Measurements from ENCODE around the gene CD247. TPM values are rescaled to one million over a fixed set of nuclear protein-coding genes. Genes with fewer than 3 reads are reported as not detected.

The CD247 gene
- total and polyA plus RNA-seq, 9 donors: 0.20 to 1.5 (median 0.43) TPM

DNA sequence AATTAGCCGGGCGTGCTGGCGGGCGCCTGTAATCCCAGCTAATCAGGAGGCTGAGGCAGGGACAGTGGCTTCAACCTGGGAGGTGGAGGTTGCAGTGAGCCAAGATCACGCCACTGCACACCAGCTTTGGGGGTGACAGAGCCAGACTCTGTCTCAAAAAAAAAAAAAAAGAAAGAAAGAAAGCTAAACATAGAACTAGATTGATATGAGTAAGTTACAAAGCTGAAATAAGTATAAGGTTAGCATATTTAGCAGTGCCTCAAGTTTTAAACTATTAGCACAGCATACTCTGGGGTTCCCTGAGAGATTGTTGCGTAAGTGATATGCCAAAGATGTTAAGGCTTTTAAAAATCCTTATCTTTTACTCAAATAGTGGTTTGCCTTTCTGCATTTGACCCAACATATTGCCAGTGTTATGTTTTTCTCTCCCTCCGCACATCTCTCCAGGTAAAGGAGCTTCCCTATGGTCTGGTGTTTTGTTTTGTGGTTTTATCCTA, 126.1 kb downstream of the CD247 start:
- Histone ChIP-seq H3K4me3 (ENCODE audit: low read length) (no peak overlapping the region), H3K4me1 (ENCODE audit: control insufficient read depth, insufficient read depth, low read length) (no peaks in the 10 kb centered on the region), H3K36me3 (ENCODE audit: control insufficient read depth, insufficient read depth, low read length) (peaks cover 8% of the 10 kb centered on the region), H3K9me3 (replicated peaks; ENCODE audit: control insufficient read depth, low read depth, low read length) (no peaks in the 10 kb centered on the region), H3K27me3 (ENCODE audit: control insufficient read depth, insufficient read depth, low read length) (no peaks in the 10 kb centered on the region), H3K27ac (ENCODE audit: low read length) (no peak overlapping the region)
- DNase-seq: no peak
- 94% methylated on average over 3 of the region's 7 CpGs for WGBS (ENCODE audit: insufficient coverage)

DNA sequence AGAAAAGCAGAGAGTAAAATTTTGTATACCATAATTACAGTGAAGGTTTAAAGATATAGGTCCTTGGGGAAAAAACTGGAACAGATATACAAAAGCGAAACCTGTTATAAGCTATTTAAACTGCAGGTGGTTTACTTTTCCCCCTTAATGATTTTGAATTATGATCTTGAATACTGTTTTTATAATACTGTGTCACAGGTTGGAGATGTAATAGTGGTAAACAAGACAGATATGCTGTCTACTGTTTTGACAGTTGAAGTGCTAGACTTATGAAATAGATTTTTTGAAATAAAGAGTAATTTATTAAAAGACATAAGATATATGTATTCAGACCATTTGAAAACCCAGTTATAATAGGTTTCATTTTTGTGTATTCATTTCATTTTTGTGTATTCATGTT, 129.4 kb downstream of the CD247 start:
- WGBS (ENCODE audit: insufficient coverage): no CpG with 5 or more reads among the region's 1 CpG
- H3K27ac ChIP-seq (ENCODE audit: low read length): no peak overlapping the region
- peaks cover 16% of the 10 kb centered on the region for H3K36me3 ChIP-seq (ENCODE audit: control insufficient read depth, insufficient read depth, low read length)
- no peaks in the 10 kb centered on the region for H3K4me1 ChIP-seq (ENCODE audit: control insufficient read depth, insufficient read depth, low read length)
- no peak for DNase-seq
- H3K9me3 ChIP-seq (replicated peaks; ENCODE audit: control insufficient read depth, low read depth, low read length): no peaks in the 10 kb centered on the region
- no peak overlapping the region for H3K4me3 ChIP-seq (ENCODE audit: low read length)
- H3K27me3 ChIP-seq (ENCODE audit: control insufficient read depth, insufficient read depth, low read length): no peaks in the 10 kb centered on the region

DNA sequence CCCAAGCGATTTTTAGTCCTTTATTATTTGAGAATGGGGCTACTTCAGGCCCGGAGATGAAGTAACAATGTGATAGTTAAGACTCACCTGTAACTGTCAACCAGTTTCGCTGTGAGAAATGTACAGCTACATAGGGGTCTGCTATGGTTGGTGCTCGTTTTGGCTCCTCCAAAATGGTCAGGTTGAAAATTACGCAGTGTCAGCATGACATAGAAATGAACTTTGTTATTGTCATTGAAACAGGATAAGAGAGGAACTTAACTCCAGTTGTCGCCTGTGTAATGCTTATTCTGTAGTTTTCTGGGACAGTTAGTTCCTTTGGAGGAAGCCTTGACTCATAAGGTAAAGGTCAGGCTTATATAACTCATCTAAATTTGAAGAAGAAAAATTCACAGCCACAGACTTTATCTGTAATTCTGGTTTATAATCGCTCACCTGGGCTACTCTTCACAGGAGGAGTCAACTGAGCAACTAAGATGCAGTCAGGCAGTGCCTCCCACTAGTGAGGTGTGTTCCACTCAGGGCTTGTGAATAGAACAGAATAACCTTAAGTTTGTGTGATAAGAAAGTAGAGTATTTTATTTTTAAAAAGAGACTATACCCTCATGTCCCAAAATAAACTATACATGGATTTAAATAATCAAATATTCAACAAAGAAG, 130.9 kb downstream of the CD247 start:
- Histone ChIP-seq H3K36me3 (ENCODE audit: control insufficient read depth, insufficient read depth, low read length) (peaks cover 16% of the 10 kb centered on the region), H3K4me1 (ENCODE audit: control insufficient read depth, insufficient read depth, low read length) (no peaks in the 10 kb centered on the region), H3K27ac (ENCODE audit: low read length) (no peak overlapping the region), H3K4me3 (ENCODE audit: low read length) (no peak overlapping the region), H3K27me3 (ENCODE audit: control insufficient read depth, insufficient read depth, low read length) (no peaks in the 10 kb centered on the region), H3K9me3 (replicated peaks; ENCODE audit: control insufficient read depth, low read depth, low read length) (no peaks in the 10 kb centered on the region)
- WGBS (ENCODE audit: insufficient coverage): 95% methylated on average over 4 of the region's 7 CpGs
- DNase-seq: peak; percentile 20

Other genes starting within 250 kb of the CD247 start
- 29.1 TPM for gene CREG1, start 35.2 kb upstream of the CD247 start, total RNA-seq
- 10 to 100 TPM; 25.0 to 45.7 (median 33.6) TPM for gene CREG1, start 35.2 kb upstream of the CD247 start, polyA plus RNA-seq (ENCODE audit: insufficient read depth in 1 of 8, insufficient read length in 8 of 8, low replicate concordance in 1 of 8)
- gene RCSD1, start 111.7 kb upstream of the CD247 start, total RNA-seq: 40.8 TPM
- 10 to 100 TPM; 31.4 to 60.6 (median 42.0) TPM for gene RCSD1, start 111.7 kb upstream of the CD247 start, polyA plus RNA-seq (ENCODE audit: insufficient read depth in 1 of 8, insufficient read length in 8 of 8, low replicate concordance in 1 of 8)
- 60.6 TPM for gene MPZL1, start 203.5 kb upstream of the CD247 start, total RNA-seq
- 100 to 1,000 TPM in 1 of 8 donors, 10 to 100 TPM in 7; 67.1 to 112 (median 78.3) TPM for gene MPZL1, start 203.5 kb upstream of the CD247 start, polyA plus RNA-seq (ENCODE audit: insufficient read depth in 1 of 8, insufficient read length in 8 of 8, low replicate concordance in 1 of 8)